ENCODE measurements around the gene UBE3C.

Gene UBE3C

GRCh38 chr7:157267956-157268355, 129.2 kb downstream of the UBE3C start:
- no peak for TF ChIP-seq MYC (IDR thresholded peaks at IDR 0.05; ENCODE audit: low read depth, low read length)
- TF ChIP-seq, protein P1, sequence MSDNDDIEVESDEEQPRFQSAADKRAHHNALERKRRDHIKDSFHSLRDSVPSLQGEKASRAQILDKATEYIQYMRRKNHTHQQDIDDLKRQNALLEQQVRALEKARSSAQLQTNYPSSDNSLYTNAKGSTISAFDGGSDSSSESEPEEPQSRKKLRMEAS (IDR thresholded peaks at IDR 0.05; ENCODE audit: low read depth, low read length) = no peak
- TF ChIP-seq CTCF (IDR thresholded peaks at IDR 0.05; ENCODE audit: low read depth, low read length) = no peak
- TF ChIP-seq POLR2A (IDR thresholded peaks at IDR 0.05; ENCODE audit: extremely low read depth, insufficient read length) = no peak
- no peak overlapping the region for H3K4me3 ChIP-seq (ENCODE audit: low read depth, low read length)
- DNase-seq (ENCODE audit: low read depth) = no peak

DNA sequence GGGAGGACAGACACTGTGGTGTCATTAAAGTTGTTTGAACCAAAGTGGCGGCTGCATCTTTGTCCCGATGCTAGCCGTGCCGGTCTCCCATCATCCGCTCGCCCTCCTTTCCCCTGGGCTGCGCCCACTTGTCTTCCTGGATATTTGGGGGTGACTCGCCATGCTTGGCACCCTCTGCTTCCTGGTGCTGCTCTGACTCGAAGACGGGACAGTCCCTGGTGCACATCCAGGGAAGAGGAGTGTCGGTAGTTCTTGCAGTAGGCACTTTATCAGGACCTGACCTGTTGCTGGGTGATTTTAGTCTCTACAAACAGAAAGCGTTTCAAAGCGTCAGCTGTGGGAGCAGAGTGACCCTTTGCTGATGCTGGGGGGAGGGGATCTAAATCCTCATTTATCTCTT, 129.8 kb downstream of the UBE3C start:
- TF ChIP-seq MYC (IDR thresholded peaks at IDR 0.05; ENCODE audit: low read depth, low read length) (no peak), CTCF (IDR thresholded peaks at IDR 0.05; ENCODE audit: low read depth, low read length) (no peak), POLR2A (IDR thresholded peaks at IDR 0.05; ENCODE audit: extremely low read depth, insufficient read length) (no peak)
- TF ChIP-seq, protein P1 (IDR thresholded peaks at IDR 0.05; ENCODE audit: low read depth, low read length) = no peak
- no peak overlapping the region for H3K4me3 ChIP-seq (ENCODE audit: low read depth, low read length)
- no peak for DNase-seq (ENCODE audit: low read depth)

DNA sequence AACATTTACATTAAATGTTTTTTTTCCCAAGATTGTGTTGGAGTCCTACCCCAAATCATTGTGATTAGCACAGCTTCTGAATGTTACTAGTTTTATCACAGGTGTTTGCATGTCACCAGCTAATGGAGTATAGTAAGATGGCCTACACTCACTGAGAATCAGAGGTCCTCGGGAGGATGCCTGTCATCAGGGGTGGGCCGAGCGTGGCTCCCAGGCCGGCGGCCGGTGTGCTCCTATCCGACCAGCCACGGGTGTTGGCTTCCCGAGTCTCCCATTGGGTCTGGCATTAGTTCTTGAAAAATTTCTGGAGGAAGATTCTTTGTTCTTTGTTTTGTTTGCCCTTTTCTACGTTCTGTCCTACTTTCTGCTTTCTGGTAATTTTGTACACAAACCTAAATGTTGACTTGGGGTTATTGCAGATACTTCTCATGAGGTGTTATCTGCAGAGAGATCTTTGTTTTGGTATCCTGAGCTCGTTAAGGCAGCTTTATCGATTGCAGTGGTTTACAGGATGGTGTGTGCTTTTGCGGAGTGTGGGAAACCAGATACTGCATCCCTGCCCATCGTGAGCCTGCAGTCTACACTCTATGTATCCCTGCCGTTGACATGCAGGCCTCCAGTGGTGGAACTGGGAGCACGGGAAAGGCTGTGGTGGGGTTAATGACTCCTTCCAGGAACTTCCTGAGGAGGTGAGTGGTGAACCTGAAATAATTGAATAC, 130.8 kb downstream of the UBE3C start:
- H3K4me3 ChIP-seq (ENCODE audit: low read depth, low read length) = no peak overlapping the region
- TF ChIP-seq, protein P1 (IDR thresholded peaks at IDR 0.05; ENCODE audit: low read depth, low read length) = no peak
- no peak for TF ChIP-seq POLR2A (IDR thresholded peaks at IDR 0.05; ENCODE audit: extremely low read depth, insufficient read length)
- TF ChIP-seq CTCF (IDR thresholded peaks at IDR 0.05; ENCODE audit: low read depth, low read length) = no peak
- TF ChIP-seq MYC (IDR thresholded peaks at IDR 0.05; ENCODE audit: low read depth, low read length) = no peak
- no peak for DNase-seq (ENCODE audit: low read depth)

DNA sequence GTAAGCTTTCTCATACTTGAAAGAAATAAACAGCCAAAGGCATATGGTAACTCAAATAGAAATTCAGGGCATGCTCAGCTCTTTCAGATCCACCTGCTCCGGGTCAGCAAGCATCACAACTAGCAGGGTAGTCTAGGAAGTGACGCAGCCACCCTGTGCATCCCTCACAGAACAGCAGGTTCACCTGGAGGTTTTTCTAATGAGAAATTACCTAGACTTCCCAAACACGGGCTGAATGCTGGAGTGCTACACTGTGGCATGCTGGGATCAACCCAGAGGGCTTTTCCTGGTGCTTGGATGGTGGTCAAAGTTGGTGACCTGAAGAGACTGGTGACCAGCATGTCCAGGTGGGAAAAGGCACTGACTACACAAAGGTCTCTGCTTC, 131.3 kb downstream of the UBE3C start:
- DNase-seq (ENCODE audit: low read depth) = no peak
- TF ChIP-seq POLR2A (IDR thresholded peaks at IDR 0.05; ENCODE audit: extremely low read depth, insufficient read length) (no peak), CTCF (IDR thresholded peaks at IDR 0.05; ENCODE audit: low read depth, low read length) (no peak), MYC (IDR thresholded peaks at IDR 0.05; ENCODE audit: low read depth, low read length) (no peak)
- TF ChIP-seq, protein P1 (IDR thresholded peaks at IDR 0.05; ENCODE audit: low read depth, low read length) = no peak
- H3K4me3 ChIP-seq (ENCODE audit: low read depth, low read length) = no peak overlapping the region

- TF ChIP-seq CTCF (IDR thresholded peaks at IDR 0.05; ENCODE audit: low read depth, low read length) (no peak), MYC (IDR thresholded peaks at IDR 0.05; ENCODE audit: low read depth, low read length) (peak; percentile 44; the same call in 1 of the 2 replicates)
- H3K4me3 ChIP-seq (ENCODE audit: low read depth, low read length) = no peak overlapping the region
- DNase-seq (ENCODE audit: low read depth) = no peak
These were observed 132.7 kb downstream of the UBE3C start for GRCh38 chr7:157271315-157271990.
